Measurements from ENCODE around the gene POC1A.

DNA sequence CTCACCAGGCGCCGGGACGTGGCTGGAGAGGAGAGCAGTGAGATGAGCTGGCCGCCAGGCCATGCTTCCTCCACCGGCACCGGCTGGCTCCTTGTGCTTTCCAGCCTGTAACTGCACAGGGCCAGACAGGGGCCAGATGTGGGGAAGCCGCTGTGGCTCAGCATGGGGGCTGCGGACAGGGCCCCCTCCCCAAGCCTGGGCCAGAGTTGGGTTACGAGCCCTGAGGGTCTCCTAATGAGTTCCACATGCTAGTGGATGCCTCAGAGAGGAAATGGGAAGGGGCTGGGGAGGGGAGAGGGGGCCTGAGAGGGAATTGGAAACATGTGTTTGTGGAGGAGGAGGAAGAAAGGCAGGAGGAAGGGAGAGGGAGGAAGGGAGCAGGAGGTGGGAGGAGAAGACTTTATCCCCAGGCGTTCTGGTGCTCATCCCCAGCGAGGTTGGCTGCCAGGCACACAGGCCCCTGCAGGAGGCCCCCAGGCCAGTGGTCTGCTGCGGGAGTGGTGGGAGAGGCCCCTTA, 86.1 kb downstream of the POC1A start:
- TF ChIP-seq, protein P1, sequence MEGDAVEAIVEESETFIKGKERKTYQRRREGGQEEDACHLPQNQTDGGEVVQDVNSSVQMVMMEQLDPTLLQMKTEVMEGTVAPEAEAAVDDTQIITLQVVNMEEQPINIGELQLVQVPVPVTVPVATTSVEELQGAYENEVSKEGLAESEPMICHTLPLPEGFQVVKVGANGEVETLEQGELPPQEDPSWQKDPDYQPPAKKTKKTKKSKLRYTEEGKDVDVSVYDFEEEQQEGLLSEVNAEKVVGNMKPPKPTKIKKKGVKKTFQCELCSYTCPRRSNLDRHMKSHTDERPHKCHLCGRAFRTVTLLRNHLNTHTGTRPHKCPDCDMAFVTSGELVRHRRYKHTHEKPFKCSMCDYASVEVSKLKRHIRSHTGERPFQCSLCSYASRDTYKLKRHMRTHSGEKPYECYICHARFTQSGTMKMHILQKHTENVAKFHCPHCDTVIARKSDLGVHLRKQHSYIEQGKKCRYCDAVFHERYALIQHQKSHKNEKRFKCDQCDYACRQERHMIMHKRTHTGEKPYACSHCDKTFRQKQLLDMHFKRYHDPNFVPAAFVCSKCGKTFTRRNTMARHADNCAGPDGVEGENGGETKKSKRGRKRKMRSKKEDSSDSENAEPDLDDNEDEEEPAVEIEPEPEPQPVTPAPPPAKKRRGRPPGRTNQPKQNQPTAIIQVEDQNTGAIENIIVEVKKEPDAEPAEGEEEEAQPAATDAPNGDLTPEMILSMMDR (conservative IDR thresholded peaks at IDR 0.05; ENCODE audit: low read depth, low read length): no peak
- no peak for TF ChIP-seq EZH2 (IDR thresholded peaks at IDR 0.05; ENCODE audit: low read length, unreplicated experiment)
- TF ChIP-seq EZH2phosphoT487 (IDR thresholded peaks at IDR 0.05; ENCODE audit: borderline replicate concordance, low read length): no peak
